Osteoblast (primary cell): ENCODE measurements around the gene PPP1R3A. TPM values are rescaled to one million over a fixed set of nuclear protein-coding genes. Genes with fewer than 3 reads are reported as not detected.

Experiments used
- DNase-seq: peaks from one replicate; pipeline ENCODE4 v3.0.0; 2011; ENCODE audit warnings: low spot score, mixed read lengths; ENCODE audit not compliant: insufficient read length; ENCODE audit errors: missing footprints
- H2AFZ ChIP-seq: 2 replicates; pipeline ENCODE4 v1.6.0; 2011; ENCODE audit warnings: mild to moderate bottlenecking, low read length
- H3K27ac ChIP-seq: 2 replicates; pipeline ENCODE4 v1.5.1; 2011; ENCODE audit warnings: mild to moderate bottlenecking, low read depth, low read length, moderate library complexity
- H3K27me3 ChIP-seq: 2 replicates; pipeline ENCODE4 v1.6.0; 2012; ENCODE audit warnings: mild to moderate bottlenecking, control low read depth, inconsistent platforms, low read length, moderate library complexity; ENCODE audit not compliant: insufficient read depth
- H3K36me3 ChIP-seq: 2 replicates; pipeline ENCODE4 v1.5.1; 2011; ENCODE audit warnings: mild to moderate bottlenecking, low read length, control low read depth, moderate library complexity; ENCODE audit not compliant: insufficient read depth
- H3K4me1 ChIP-seq: 2 replicates; pipeline ENCODE4 v1.5.1; 2011; ENCODE audit warnings: mild to moderate bottlenecking, low read length, control low read depth, moderate library complexity; ENCODE audit not compliant: insufficient read depth
- H3K4me2 ChIP-seq: 2 replicates; pipeline ENCODE4 v1.6.0; 2011; ENCODE audit warnings: mild to moderate bottlenecking, low read length; ENCODE audit not compliant: insufficient read depth
- H3K4me3 ChIP-seq: fragments of 200-600 bp; sonication (generic); 3 replicates; pipeline ENCODE4 v1.5.1; 2012; ENCODE audit warnings: mild to moderate bottlenecking, low read length, inconsistent platforms; ENCODE audit not compliant: insufficient read depth
- H3K79me2 ChIP-seq: 2 replicates; pipeline ENCODE4 v1.6.0; 2012; ENCODE audit warnings: mild to moderate bottlenecking, low read length, control low read depth, inconsistent platforms; ENCODE audit not compliant: insufficient read depth
- H3K9me3 ChIP-seq: 2 replicates; pipeline ENCODE4 v1.5.1; 2011; ENCODE audit warnings: low read depth, low read length, control low read depth
- H4K20me1 ChIP-seq: 2 replicates; pipeline ENCODE4 v1.6.0; 2012; ENCODE audit warnings: mild to moderate bottlenecking, low read length, control low read depth; ENCODE audit not compliant: insufficient read depth
- CTCF ChIP-seq: IDR thresholded peaks from 2 replicates; pipeline ENCODE4 v1.5.1; 2011; ENCODE audit warnings: mild to moderate bottlenecking, low read depth, low read length, moderate library complexity; ENCODE audit errors: extremely low read depth
- total RNA-seq: library from RNA; depleted of rRNA; stranded (reverse); fragments of >200 nt; gene quantifications from 2 replicates; pipeline ENCODE4 v1.2.3, GENCODE V29; 2012

PPP1R3A gene
- total RNA-seq, 1 donor: not detected

- H3K4me3 ChIP-seq: no peak overlapping the region
- H3K79me2 ChIP-seq: no peaks in the 10 kb centered on the region
- H2AFZ ChIP-seq: peak overlapping the region; percentile 6
- H3K36me3 ChIP-seq: no peaks in the 10 kb centered on the region
- H3K27me3 ChIP-seq: no peaks in the 10 kb centered on the region
- no peak for TF ChIP-seq CTCF
- DNase-seq: no peak
- no peaks in the 10 kb centered on the region for H3K9me3 ChIP-seq
- H3K4me1 ChIP-seq: peaks cover 9% of the 10 kb centered on the region
- H3K27ac ChIP-seq: no peak overlapping the region
- no peaks in the 10 kb centered on the region for H4K20me1 ChIP-seq
- no peak overlapping the region for H3K4me2 ChIP-seq
Measured at GRCh38 chr7:113892818-113893217, 26.0 kb downstream of the PPP1R3A start.

GRCh38 chr7:113891828-113892227 lies 27.0 kb downstream of the PPP1R3A start:
- H3K27ac ChIP-seq: no peak overlapping the region
- no peak overlapping the region for H2AFZ ChIP-seq
- H3K4me3 ChIP-seq: no peak overlapping the region
- no peak overlapping the region for H3K4me2 ChIP-seq
- no peaks in the 10 kb centered on the region for H3K79me2 ChIP-seq
- no peaks in the 10 kb centered on the region for H3K9me3 ChIP-seq
- DNase-seq: no peak
- H4K20me1 ChIP-seq: no peaks in the 10 kb centered on the region
- no peaks in the 10 kb centered on the region for H3K36me3 ChIP-seq
- no peak for TF ChIP-seq CTCF
- H3K4me1 ChIP-seq: peaks cover 9% of the 10 kb centered on the region
- no peaks in the 10 kb centered on the region for H3K27me3 ChIP-seq

- H3K79me2 ChIP-seq: no peaks in the 10 kb centered on the region
- H3K27me3 ChIP-seq: no peaks in the 10 kb centered on the region
- no peak overlapping the region for H2AFZ ChIP-seq
- H3K4me1 ChIP-seq: peaks cover 9% of the 10 kb centered on the region
- TF ChIP-seq CTCF: no peak
- H3K9me3 ChIP-seq: no peaks in the 10 kb centered on the region
- no peak overlapping the region for H3K4me2 ChIP-seq
- no peaks in the 10 kb centered on the region for H3K36me3 ChIP-seq
- H4K20me1 ChIP-seq: no peaks in the 10 kb centered on the region
- H3K27ac ChIP-seq: no peak overlapping the region
- no peak for DNase-seq
- H3K4me3 ChIP-seq: no peak overlapping the region
Measured at GRCh38 chr7:113891031-113891350, 27.8 kb downstream of the PPP1R3A start.

- no peaks in the 10 kb centered on the region for H3K27me3 ChIP-seq
- peaks cover 9% of the 10 kb centered on the region for H3K4me1 ChIP-seq
- peak overlapping the region; percentile 30 for H3K4me2 ChIP-seq
- H3K36me3 ChIP-seq: no peaks in the 10 kb centered on the region
- no peak for TF ChIP-seq CTCF
- peak overlapping the region; percentile 43 for H3K27ac ChIP-seq
- DNase-seq: peak; percentile 4
- H3K4me3 ChIP-seq: no peak overlapping the region
- no peaks in the 10 kb centered on the region for H3K79me2 ChIP-seq
- no peaks in the 10 kb centered on the region for H4K20me1 ChIP-seq
- no peak overlapping the region for H2AFZ ChIP-seq
- H3K9me3 ChIP-seq: no peaks in the 10 kb centered on the region
Measured at GRCh38 chr7:113890331-113891030, 28.3 kb downstream of the PPP1R3A start.
